ENCODE results near the gene ARL14EP.

Gene ARL14EP

GRCh38 chr11:30328681-30329080, 5.8 kb downstream of the ARL14EP start:
- DNase-seq = no peak

- DNase-seq = no peak
Measured at GRCh38 chr11:30329150-30329940, 6.4 kb downstream of the ARL14EP start.

DNA sequence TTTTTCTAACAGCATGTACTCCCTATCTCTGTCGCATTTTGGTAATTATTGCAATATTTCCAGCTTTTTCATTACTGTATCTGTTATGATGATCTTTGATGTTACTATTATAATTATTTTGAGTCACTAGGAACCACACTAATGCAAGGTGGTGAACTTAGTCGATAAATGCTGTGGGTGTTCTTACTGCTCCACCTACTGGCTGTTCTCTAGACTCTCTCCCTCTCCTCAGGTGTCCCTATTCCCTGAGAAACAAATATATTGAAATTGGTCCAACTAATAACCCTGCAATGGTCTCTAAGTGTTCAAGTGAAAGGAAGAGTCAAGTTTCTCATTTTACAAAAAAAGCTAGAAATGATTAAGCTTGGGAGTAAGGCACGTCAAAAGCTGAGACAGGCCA, 10.5 kb downstream of the ARL14EP start:
- no peak for DNase-seq

GRCh38 chr11:30342736-30343166, 19.8 kb downstream of the ARL14EP start:
- no peak for DNase-seq

DNA sequence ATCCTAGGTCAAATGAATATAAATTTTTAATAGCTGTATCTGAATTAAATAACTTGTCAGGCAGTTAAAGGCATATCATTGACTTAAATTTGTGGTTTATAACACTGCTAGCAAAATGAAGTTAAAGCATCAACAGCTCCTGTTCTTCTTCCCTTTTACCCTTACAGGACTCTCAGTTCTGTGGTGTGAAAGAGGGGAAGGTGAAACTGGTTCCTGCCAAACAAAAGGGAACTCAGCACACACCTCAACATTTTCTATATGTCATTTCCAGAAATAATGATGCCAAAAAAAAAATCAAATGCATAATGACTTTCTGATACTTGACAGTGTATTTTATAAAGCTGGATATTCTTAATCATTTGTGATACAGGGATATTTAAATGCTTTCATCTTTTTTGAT, 21.2 kb downstream of the ARL14EP start:
- DNase-seq = no peak

- no peak for DNase-seq
Measured at GRCh38 chr11:30345644-30346043, 22.7 kb downstream of the ARL14EP start.

DNA sequence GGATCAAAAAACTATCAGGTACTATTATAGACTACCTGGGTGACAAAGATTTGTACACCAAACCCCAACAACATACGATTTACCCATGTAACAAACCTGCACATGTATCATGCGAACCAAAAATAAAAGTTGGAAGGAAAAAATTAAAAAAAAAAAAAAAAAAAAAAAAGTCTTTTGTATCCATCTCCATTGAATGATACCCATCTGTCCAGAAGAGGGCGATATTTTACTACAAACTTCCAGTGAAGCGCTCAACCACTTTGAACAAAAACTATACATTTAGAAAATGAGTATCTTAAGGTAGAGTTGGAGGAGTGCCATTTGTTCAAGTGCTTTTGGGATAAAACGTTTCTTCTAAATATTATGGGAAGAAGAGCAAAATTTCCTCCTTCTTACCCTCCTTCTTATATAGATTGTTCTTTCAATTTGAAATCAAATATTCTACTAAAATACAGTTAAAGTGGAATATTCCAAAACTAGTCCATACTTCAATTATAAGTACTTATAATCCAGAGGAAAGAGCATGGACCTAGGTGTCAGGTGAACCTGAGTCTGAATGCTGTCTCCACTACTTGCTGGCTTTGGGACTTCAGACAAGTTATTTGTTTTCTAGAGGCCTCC, 23.3 kb downstream of the ARL14EP start:
- DNase-seq = peak in 3 of 6 experiments; percentile 18 to 66 (median 22)

- no peak for DNase-seq
Measured at GRCh38 chr11:30348035-30348434, 25.1 kb downstream of the ARL14EP start.

DNA sequence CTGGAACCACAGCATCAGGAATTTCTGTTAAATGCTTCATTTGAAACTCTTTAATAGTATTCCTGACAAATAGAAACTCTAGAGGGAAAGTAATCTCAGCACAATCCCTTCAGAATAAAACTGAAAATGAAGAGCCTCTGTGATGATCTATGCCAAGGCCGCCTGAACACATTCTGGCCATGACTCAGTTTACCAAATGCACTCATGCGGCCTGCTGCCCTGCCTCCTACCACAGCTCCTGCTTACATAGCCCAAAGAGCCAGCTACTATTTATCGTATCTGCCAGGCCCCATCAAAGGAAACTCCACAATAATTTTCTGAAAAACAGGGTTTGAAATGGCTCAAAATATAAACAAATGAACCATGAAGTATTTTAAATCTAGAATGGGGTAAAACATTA, 27.0 kb downstream of the ARL14EP start:
- no peak for DNase-seq

DNA sequence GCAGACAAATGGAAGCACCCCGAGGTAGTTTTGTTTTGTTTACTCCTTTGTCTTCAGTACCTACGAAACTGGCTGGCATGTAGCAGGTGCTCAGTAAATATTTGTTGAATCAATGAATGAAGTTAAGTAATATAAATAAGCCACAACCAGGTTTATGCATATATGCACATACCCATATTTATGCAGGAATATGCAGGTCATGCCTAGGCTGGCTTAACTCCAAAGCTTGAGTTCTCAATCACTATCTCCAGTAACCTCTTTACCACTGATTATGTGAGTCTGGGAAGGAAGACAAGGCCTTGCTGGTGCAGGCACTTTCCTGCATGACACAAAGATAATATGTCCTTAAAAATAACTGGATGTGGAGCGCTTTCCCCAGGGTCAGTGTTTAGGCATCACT, 27.5 kb downstream of the ARL14EP start:
- no peak for DNase-seq

GRCh38 chr11:30351061-30351460, 28.2 kb downstream of the ARL14EP start:
- DNase-seq = no peak

- no peak for DNase-seq
Measured at GRCh38 chr11:30356391-30356790, 33.5 kb downstream of the ARL14EP start.

- DNase-seq = no peak
Measured at GRCh38 chr11:30357872-30358271, 35.0 kb downstream of the ARL14EP start.

GRCh38 chr11:30358536-30358935, 35.6 kb downstream of the ARL14EP start:
- DNase-seq = no peak

DNA sequence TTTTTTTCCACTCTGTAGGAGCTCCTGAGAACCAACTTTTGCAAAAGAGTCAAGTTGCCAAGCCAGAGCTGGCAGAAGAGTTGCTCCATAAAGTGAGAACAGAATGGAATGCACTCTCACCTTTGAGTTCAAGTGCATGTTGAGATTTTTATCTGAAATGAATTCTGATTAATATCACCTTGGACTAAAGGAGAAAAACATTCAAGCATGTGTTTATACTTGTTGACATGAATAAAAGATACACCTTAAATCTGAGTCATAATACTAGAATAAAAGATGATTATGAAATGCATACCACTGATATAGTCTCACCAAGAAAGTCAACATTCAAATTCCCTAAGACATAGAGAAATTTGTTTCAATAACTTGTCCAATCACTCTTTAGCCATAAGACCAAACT, 37.8 kb downstream of the ARL14EP start:
- DNase-seq = no peak

DNA sequence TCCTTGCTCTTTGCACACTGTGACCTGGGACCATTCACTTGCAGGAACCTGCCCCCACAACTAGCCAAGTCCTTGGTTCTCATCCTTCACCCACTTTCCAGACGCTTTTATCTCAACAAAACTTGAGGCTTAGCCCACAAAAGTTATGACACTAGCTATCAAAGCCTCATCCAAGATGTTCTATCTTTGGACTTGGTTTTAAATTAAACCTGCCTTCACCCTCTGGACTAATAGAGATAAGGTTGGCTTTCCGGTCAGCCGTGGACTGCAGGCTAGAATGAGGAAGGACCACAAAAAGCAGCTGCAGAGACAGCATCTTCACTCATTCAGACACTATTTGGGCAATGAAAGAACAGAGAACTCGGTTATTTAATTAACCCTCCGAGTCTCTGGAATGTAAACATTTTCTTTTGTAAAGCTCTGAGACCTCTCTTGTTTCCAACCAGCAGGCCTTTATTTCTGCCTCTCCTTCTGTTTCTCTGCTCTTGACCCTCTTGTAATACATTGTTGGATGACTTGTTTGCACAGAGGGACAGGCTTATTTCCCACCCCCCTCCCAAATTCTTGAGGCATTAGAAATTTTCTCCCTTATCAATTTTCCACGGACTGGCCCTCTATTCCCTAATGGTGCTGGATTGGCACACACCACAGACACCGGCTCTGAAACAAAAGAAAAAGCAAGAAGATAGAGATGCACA, 41.4 kb downstream of the ARL14EP start:
- DNase-seq = no peak

DNA sequence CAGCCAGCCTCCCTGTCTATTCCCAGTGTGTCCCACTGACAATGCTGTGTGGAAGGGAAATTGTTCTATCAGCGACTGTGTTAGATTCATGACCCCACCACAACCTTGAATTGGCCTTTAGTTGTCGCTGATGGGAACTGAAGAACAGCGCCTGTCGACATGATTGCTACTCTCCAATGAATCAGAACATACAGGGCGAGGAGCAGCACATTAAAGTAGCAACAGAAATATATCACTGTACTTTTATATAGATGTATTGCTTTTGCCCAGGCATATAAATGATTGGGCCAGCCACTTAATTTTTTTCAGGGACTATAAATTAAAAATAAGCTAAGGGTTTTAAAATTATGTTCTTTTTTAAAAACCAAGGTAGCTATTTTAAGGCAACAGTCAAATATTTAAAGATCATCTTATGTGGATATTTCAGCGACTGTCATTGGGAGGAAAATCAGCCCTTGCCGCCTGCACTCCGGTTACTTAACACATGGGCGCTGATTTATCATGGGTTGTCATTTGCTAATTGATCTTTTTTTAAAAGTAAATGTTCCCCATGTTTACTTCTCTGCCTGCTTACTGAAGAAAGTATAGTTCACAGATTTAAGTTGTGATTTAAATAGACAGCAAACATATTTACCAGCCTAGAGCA, 42.1 kb downstream of the ARL14EP start:
- DNase-seq = no peak

GRCh38 chr11:30365793-30366517, 43.1 kb downstream of the ARL14EP start:
- no peak for DNase-seq

DNA sequence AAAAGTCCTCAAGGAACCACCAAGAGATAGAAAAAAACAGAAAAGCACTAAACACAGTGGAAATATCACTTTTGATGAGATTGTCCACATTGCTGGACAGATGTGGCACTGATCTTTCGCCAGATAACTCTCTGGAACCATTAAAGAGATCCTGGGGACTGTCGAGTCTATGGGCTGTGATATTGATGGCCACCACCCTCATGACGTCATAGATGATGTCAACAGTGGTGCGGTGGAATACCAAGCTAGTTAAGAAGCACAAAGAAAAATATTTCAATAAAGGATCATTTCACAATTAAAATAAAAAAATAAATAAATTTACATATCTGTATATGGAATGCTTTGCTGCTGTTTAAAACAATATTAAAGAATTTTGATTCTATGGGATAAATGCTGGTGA, 45.5 kb downstream of the ARL14EP start:
- no peak for DNase-seq

GRCh38 chr11:30370164-30370563, 47.3 kb downstream of the ARL14EP start:
- DNase-seq = no peak

DNA sequence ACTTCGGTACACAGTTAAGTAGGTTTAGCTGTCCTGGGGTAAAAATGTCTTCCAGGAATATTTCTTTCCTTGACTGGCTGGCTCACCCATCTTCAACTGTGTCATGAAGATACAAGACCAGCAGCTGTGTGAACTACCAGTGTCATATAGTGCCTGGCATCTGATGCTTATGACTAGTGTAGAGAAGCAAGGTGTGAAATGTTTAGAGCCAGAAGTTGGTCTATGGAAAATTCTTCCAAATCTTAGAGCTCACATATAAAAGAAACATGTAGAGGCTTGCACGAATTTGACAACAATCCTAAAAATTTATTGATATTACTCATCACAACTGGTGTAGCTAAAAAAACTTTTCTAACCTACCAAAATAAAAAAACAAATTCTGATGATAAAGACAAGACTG, 54.4 kb downstream of the ARL14EP start:
- no peak for DNase-seq

DNA sequence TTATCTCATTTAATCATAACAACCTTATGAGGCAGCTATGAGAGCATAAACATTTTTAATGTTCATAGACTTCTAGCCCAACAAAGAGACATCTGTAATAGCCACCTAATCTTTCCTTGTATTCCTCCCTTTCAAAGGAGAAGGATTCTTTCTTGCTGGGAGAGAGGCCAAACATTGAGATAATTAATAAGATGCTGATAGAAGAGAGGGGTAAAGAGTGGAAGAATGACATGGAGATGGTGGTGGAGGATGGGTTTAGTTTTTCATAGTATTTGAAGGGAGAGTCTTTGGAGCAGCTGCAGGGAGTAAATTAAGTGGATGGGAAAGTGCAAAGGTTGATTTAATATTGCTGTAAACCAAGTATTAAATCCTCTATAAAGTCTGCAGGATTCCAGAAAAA, 57.9 kb downstream of the ARL14EP start:
- no peak for DNase-seq

DNA sequence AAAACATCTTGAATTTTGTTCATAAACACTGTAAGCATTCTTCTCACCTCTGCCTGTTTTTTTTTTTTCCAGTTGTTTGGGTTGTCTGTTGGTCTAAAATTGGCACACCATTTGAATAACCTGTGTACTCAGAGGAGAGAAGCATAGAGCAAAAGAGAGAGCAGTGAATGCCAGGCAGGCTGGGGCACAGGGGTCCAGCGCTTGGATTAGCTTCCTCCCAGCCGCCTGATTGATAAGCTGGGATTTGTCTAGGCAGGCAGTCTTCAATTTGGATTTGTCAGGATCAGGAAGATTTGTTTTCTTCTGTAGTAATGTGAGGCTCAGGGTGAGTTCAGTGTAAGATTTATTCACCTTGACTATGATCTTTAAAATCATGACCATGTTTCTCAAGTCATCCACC, 59.0 kb downstream of the ARL14EP start:
- no peak for DNase-seq

All from stimulated activated naive CD4-positive, alpha-beta T cell (primary cell).